ENCODE data around the gene ZDHHC5.
A peak's percentile ranks its signal among the peaks of the same experiment; 100 is the strongest.

ZDHHC5 gene

GRCh38 chr11:57728829-57729228, 60.9 kb downstream of the ZDHHC5 start:
- no peak for DNase-seq (ENCODE audit: low read depth in 4 of 4, low spot score in 1 of 4)

- no peak for DNase-seq (ENCODE audit: low read depth in 4 of 4, low spot score in 1 of 4)
These were observed 61.6 kb downstream of the ZDHHC5 start for GRCh38 chr11:57729479-57729878.

DNA sequence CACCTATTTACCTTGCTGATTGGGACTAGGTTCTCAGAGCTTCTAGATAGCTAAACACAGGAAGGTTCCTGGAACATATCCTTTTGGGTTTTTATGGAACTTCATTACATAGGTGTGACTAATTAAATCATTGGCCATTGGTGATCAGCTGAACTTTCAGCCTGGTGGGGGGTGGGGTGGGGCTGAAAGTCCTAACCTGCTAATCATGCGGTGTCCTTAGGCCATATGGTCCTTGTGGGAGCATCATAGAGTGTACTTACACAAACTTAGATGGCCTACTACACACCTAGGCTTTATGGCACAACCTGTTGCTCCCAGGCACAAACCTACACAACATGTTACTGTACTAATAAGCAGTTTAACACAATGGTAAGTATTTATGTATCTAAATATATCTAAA, 64.7 kb downstream of the ZDHHC5 start:
- DNase-seq (ENCODE audit: low read depth in 4 of 4, low spot score in 1 of 4): no peak

DNA sequence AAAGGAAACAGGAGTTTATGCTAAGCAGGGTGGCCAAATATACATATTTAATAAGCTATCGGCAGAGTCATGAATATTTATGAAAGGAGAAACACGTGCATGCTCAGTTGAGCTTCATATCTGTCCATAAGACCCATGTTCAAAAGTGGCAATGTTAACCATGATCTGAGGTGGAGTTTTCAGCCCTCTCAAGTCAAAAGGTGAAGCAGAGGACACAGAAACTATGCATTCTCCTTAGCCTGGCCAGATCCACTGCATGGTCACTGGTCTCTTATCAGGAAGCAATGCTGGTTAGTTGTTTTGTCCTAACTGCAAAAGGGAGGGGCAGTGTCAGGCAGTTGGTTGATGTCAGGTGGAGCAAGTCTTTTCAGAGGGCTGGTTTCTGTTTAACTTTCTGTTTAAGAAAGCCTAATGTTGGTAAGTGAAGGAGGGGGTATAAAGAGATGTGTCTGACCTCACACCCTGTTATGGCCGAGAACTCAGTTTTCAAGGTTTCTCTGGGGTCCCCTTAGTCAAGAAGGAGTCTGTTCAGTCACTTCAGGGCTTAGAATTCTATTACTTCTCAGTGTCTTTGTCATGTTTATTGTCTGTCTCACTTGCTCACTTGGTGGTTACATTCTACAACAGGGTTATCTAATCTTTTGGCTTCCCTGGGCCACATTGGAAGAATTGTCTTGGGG, 67.8 kb downstream of the ZDHHC5 start:
- no peak for DNase-seq (ENCODE audit: low read depth in 4 of 4, low spot score in 1 of 4)

DNA sequence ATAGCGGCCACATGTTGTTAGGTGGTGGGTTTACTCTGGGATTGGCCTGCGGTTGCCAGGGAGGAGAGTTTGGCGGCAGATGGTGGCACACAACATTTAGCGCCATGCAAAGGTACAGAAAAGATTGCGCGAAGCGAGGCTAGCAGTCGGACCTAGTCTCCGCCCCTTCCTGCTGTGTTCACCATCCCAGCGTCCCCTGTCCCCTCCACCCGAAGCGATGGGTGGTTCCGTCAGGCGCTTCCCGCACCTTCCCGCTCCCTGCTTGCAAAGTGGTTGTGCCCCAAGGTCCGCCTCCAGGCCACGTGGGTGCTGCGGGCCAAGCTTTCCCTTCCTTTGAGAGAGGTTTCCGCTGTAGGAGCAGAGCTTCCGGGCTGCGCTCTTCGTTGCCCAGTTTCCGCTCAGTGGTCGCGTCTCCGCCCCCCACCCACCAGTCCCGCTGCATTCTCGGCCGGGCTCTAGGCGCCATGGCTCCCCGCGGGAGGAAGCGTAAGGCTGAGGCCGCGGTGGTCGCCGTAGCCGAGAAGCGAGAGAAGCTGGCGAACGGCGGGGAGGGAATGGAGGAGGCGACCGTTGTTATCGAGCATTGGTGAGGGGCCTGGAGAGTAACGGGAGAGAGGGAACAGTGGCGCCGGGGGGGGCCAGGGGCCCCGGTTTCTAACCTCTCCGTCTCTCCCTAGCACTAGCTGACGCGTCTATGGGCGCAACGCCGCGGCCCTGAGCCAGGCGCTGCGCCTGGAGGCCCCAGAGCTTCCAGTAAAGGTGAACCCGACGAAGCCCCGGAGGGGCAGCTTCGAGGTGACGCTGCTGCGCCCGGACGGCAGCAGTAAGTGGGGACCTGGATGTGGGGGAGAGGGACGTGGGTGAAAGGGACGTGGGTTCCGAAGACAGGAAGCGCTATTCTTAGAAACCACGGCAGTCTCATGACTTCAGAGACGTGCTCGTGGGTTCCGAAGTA, 73.5 kb downstream of the ZDHHC5 start, which contains the start of gene SELENOH:
Gene SELENOH (plus strand): TSS at position 360 of the 955 bp plus-strand sequence. CDS start 105 bp downstream, at position 465.
- DNase-seq (ENCODE audit: low read depth in 4 of 4, low spot score in 1 of 4): peak; percentile 82 to 94 (median 90)

GRCh38 chr11:57742087-57742452, 74.2 kb downstream of the ZDHHC5 start:
- DNase-seq (ENCODE audit: low read depth in 4 of 4, low spot score in 1 of 4): no peak

- DNase-seq (ENCODE audit: low read depth in 4 of 4, low spot score in 1 of 4): no peak
These were observed 76.4 kb downstream of the ZDHHC5 start for GRCh38 chr11:57744357-57744756.

GRCh38 chr11:57745206-57745605, 77.3 kb downstream of the ZDHHC5 start:
- DNase-seq (ENCODE audit: low read depth in 4 of 4, low spot score in 1 of 4): no peak

- DNase-seq (ENCODE audit: low read depth in 4 of 4, low spot score in 1 of 4): no peak
These were observed 79.0 kb downstream of the ZDHHC5 start for GRCh38 chr11:57746920-57747319.
